Glutamatergic neuron (in vitro differentiated cells): ENCODE data around the gene CSNK1D. TPM values are rescaled to one million over a fixed set of nuclear protein-coding genes. Genes with fewer than 3 reads are reported as not detected.

ENCODE experiments used
- DNase-seq: peaks from one replicate; pipeline ENCODE4 v3.0.0; 2022
- H3K27ac Mint-ChIP-seq: one replicate; pipeline ENCODE4 v1.8.0; 2020; ENCODE audit warnings: mild to moderate bottlenecking, mixed read lengths, inconsistent platforms; ENCODE audit not compliant: unreplicated experiment
- H3K27me3 Mint-ChIP-seq: one replicate; pipeline ENCODE4 v1.8.0; 2020; ENCODE audit warnings: mild to moderate bottlenecking, moderate library complexity, mixed read lengths, inconsistent platforms; ENCODE audit not compliant: unreplicated experiment
- H3K36me3 Mint-ChIP-seq: one replicate; pipeline ENCODE4 v1.8.0; 2020; ENCODE audit warnings: mild to moderate bottlenecking, mixed read lengths, inconsistent platforms; ENCODE audit not compliant: unreplicated experiment
- H3K4me1 Mint-ChIP-seq: one replicate; pipeline ENCODE4 v1.8.0; 2020; ENCODE audit warnings: mild to moderate bottlenecking, low read depth, mixed read lengths, inconsistent platforms; ENCODE audit not compliant: unreplicated experiment
- H3K4me3 Mint-ChIP-seq: one replicate; pipeline ENCODE4 v1.8.0; 2020; ENCODE audit warnings: mild to moderate bottlenecking, mixed read lengths, inconsistent platforms; ENCODE audit not compliant: unreplicated experiment
- H3K9me3 Mint-ChIP-seq: one replicate; pipeline ENCODE4 v1.8.0; 2020; ENCODE audit warnings: mild to moderate bottlenecking, moderate library complexity, mixed read lengths, inconsistent platforms; ENCODE audit not compliant: unreplicated experiment
- CTCF ChIP-seq: fragments of 200-600 bp; sonication (generic); IDR thresholded peaks from one replicate; pipeline ENCODE4 v1.5.0; 2021; ENCODE audit not compliant: partially characterized antibody, unreplicated experiment
- total RNA-seq: library from RNA; stranded (reverse); fragmentation: NEBNext Ultra II Directional; extraction: Animal tissue kit (Norgen Biotek cat#: 25700); gene quantifications from one replicate; pipeline ENCODE4 v1.2.1, GENCODE V29; 2021; ENCODE audit not compliant: unreplicated experiment

Gene CSNK1D
- total RNA-seq, 1 donor from 2014 or later, result 211 TPM

GRCh38 chr17:82320140-82320840 is 46.8 kb upstream of the CSNK1D start:
- peak; percentile 15 for DNase-seq
- peaks cover 3% of the 10 kb centered on the region for H3K4me1 Mint-ChIP-seq
- H3K27me3 Mint-ChIP-seq, result peaks cover 6% of the 10 kb centered on the region
- H3K9me3 Mint-ChIP-seq, result peaks cover 2% of the 10 kb centered on the region
- no peak overlapping the region for H3K4me3 Mint-ChIP-seq
- H3K36me3 Mint-ChIP-seq, result no peaks in the 10 kb centered on the region
- H3K27ac Mint-ChIP-seq, result no peak overlapping the region
- TF ChIP-seq CTCF, result no peak

DNA sequence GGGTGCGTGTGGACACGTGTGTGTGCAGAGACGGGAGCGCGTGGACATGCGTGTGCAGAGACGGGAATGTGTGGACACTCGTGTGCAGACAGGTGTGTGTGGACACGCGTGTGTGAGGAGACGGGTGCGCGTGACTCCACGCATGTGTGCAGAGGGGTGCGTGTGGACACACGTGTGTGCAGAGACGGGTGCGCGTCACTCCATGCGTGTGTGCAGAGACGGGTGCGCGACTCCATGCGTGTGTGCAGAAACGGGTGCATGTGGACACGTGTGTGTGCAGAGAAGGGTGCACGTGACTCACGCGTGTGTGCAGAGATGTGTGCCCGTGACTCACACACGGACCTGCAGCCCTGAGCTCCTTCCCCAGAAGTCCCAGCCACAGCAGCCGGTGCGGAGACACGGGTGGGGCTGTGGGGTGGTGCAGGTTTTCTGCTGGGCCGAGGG is 46.1 kb upstream of the CSNK1D start:
- Mint-ChIP-seq H3K4me3 (no peak overlapping the region), H3K27ac (no peak overlapping the region), H3K9me3 (peaks cover 2% of the 10 kb centered on the region), H3K36me3 (no peaks in the 10 kb centered on the region), H3K27me3 (peaks cover 6% of the 10 kb centered on the region), H3K4me1 (peaks cover 3% of the 10 kb centered on the region)
- no peak for TF ChIP-seq CTCF
- no peak for DNase-seq

GRCh38 chr17:82318772-82319606 is 45.5 kb upstream of the CSNK1D start:
- peaks cover 3% of the 10 kb centered on the region for H3K4me1 Mint-ChIP-seq
- H3K36me3 Mint-ChIP-seq, result no peaks in the 10 kb centered on the region

DNA sequence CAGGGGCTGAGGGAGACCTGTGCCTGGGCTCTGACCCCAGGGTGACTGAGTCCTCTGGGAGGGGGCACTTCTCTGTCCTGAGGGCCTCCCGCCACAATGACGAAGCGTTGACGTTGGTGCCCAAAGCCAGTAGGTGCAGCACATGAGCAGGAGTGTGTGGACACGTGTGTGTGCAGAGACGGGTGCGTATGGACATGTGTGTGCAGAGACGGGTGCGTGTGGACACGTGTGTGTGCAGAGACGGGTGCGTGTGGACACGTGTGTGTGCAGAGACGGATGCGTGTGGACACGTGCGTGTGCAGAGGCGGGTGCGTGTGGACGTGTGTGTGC is 44.6 kb upstream of the CSNK1D start:
- no peak for TF ChIP-seq CTCF
- Mint-ChIP-seq H3K36me3 (no peaks in the 10 kb centered on the region), H3K4me3 (no peak overlapping the region), H3K9me3 (peaks cover 2% of the 10 kb centered on the region), H3K27ac (no peak overlapping the region), H3K4me1 (peaks cover 3% of the 10 kb centered on the region), H3K27me3 (peaks cover 8% of the 10 kb centered on the region)
- DNase-seq, result no peak

More at GRCh38 chr17:82318772-82319606, 45.5 kb upstream of the CSNK1D start:
- Mint-ChIP-seq H3K4me3 (no peak overlapping the region), H3K27me3 (peaks cover 6% of the 10 kb centered on the region), H3K9me3 (peaks cover 2% of the 10 kb centered on the region), H3K27ac (no peak overlapping the region)
- DNase-seq, result no peak
- TF ChIP-seq CTCF, result no peak
